T-cell (primary cell): ENCODE data around the gene STRBP. TPM values are rescaled to one million over a fixed set of nuclear protein-coding genes. Genes with fewer than 3 reads are reported as not detected.
A peak's percentile ranks its signal among the peaks of the same experiment; 100 is the strongest.

Source experiments
- ATAC-seq, 4 experiments: fragments of 200-7000 bp in 3 of 4; fragments of 150-1000 bp in 1 of 4; cut with Tn5 transposase; replicated peaks in 1 of 4; 1 replicate in 3 of 4; 2 replicates in 1 of 4; pipeline ENCODE4 v1.10.0; 2021; ENCODE audit warnings: moderate library complexity in 3 of 4, mild to moderate bottlenecking in 2 of 4, moderate number of reproducible peaks in 1 of 4
- CTCF ChIA-PET, 2 donors: fragments of 300-600 bp; sonication (Branson Sonifier 250); formaldehyde crosslinking; loops; one replicate each; lab custom pipeline; 2022; ENCODE audit warnings: antibody characterized with exemption in 2 of 2; lab: Charles Lee
- POLR2A ChIA-PET, 2 donors: fragments of 300-600 bp; sonication (Branson Sonifier 250); formaldehyde crosslinking; loops; one replicate each; lab custom pipeline; 2022; ENCODE audit warnings: antibody characterized with exemption in 2 of 2; lab: Charles Lee
- DNase-seq, 35 experiments: peaks; one replicate each; pipeline versions ENCODE4 v3.0.0 to v3.0.0-alpha.2; 2013 to 2023
- H3K27ac ChIP-seq: one replicate; pipeline ENCODE4 v1.5.1; 2013; ENCODE audit warnings: low read length
- H3K27me3 ChIP-seq, 2 experiments: replicated peaks in 1 of 2; 1 replicate in 1 of 2; 2 replicates in 1 of 2; pipeline versions ENCODE4 v1.6.1 to v1.7.0; 2013; ENCODE audit warnings: low read length in 1 of 2, mixed read lengths in 1 of 2; ENCODE audit not compliant: control insufficient read depth in 2 of 2, insufficient read depth in 2 of 2; ENCODE audit errors: extremely low read depth in 1 of 2
- H3K36me3 ChIP-seq, 2 donors: 1 replicate in 1 of 2; 2 replicates in 1 of 2; pipeline versions ENCODE4 v1.6.1 to v1.7.0; 2013; ENCODE audit warnings: low read length in 1 of 2; ENCODE audit not compliant: control insufficient read depth in 2 of 2, insufficient read depth in 1 of 2; ENCODE audit errors: extremely low read depth in 1 of 2
- H3K4me1 ChIP-seq, 2 experiments: 1 replicate in 1 of 2; 2 replicates in 1 of 2; pipeline versions ENCODE4 v1.6.1 to v1.7.0; 2013; ENCODE audit warnings: low read length in 2 of 2, mixed read lengths in 1 of 2; ENCODE audit not compliant: insufficient read depth in 2 of 2, control insufficient read depth in 1 of 2; ENCODE audit errors: extremely low read depth in 1 of 2
- H3K4me3 ChIP-seq, 2 donors: 1 replicate in 1 of 2; 2 replicates in 1 of 2; pipeline versions ENCODE4 v1.5.1 to v1.7.0; 2013; ENCODE audit warnings: mild to moderate bottlenecking in 2 of 2, low read length in 1 of 2, moderate library complexity in 1 of 2; ENCODE audit not compliant: control insufficient read depth in 1 of 2; ENCODE audit errors: extremely low read depth in 1 of 2
- H3K9me3 ChIP-seq: 2 replicates; pipeline ENCODE4 v1.7.0; 2013
- H3K27ac Mint-ChIP-seq, 2 donors: one replicate each; pipeline ENCODE4 v1.8.0; 2020 to 2021; ENCODE audit warnings: mild to moderate bottlenecking in 2 of 2, mixed read lengths in 2 of 2
- H3K27me3 Mint-ChIP-seq, 2 donors: one replicate each; pipeline ENCODE4 v1.8.0; 2021 to 2022; ENCODE audit warnings: mixed read lengths in 2 of 2
- H3K36me3 Mint-ChIP-seq: one replicate; pipeline ENCODE4 v1.8.0; 2021; ENCODE audit warnings: mixed read lengths
- H3K4me1 Mint-ChIP-seq, 3 donors: one replicate each; pipeline ENCODE4 v1.8.0; 2020 to 2022; ENCODE audit warnings: mixed read lengths in 3 of 3, mild to moderate bottlenecking in 1 of 3
- H3K4me3 Mint-ChIP-seq, 3 donors: one replicate each; pipeline ENCODE4 v1.8.0; 2020 to 2022; ENCODE audit warnings: mild to moderate bottlenecking in 3 of 3, mixed read lengths in 3 of 3, moderate library complexity in 3 of 3
- H3K9me3 Mint-ChIP-seq, 3 donors: one replicate each; pipeline ENCODE4 v1.8.0; 2020 to 2022; ENCODE audit warnings: mixed read lengths in 3 of 3
- WGBS: methylation state at CpG from one replicate; pipeline ENCODE4 v1.1.5; 2013; ENCODE audit warnings: missing lambda C conversion rate; ENCODE audit not compliant: insufficient coverage; 5-methylcytosine and 5-hydroxymethylcytosine counted together
- total RNA-seq, 35 experiments: library from RNA in 6 of 35; stranded (reverse) in 6 of 35; fragments of 120-200 nt in 1 of 35; gene quantifications; one replicate each; pipeline versions ENCODE4 v1.2.1 to v1.2.4 and lab custom pipeline; 2013 to 2026

STRBP gene
- total RNA-seq, 5 donors from 2014 or later (not counting 1 experiment from before 2014, with no cell fraction given) = 18.6 to 26.9 (median 20.0) TPM

DNA sequence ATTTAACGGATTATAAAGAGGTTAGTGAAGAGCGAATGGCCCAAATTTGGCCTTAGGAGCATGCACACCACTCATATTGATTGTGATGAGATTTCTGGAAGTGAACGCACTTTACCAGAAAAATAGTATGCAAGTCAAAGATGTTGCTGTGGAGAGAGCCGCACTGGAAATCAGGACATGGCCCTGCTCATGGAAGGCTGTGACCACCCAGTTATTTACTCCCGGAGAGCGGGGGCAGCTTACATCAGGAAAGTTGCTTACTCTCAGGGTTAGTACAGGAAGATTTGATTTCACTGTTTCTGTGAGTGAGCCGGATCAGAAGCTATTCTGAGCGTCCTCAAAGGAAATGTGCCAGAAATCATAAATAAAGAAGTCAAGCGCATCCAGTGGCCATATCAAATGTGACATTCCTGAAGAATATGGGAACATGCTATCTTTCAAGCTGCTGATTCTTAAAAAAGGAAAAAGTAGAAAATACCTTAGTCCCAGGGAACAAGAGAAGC lies 42.9 kb upstream of the STRBP start:
- H3K36me3 ChIP-seq = no peaks in the 10 kb centered on the region
- H3K27me3 Mint-ChIP-seq = peaks cover 0 to 3% of the 10 kb centered on the region in 2 donors
- H3K36me3 Mint-ChIP-seq = no peaks in the 10 kb centered on the region
- CTCF ChIA-PET = no interaction called here
- DNase-seq (no peak), ATAC-seq (no peak)
- no peaks in the 10 kb centered on the region for H3K9me3 Mint-ChIP-seq
- H3K4me1 Mint-ChIP-seq = peaks cover 2 to 27% (median 14%) of the 10 kb centered on the region in 3 donors
- no peak overlapping the region for H3K27ac ChIP-seq
- no peak overlapping the region for H3K27ac Mint-ChIP-seq
- 92% methylated on average over 6 of the region's 9 CpGs for WGBS
- H3K27me3 ChIP-seq = peaks cover 0 to 15% of the 10 kb centered on the region in 2 experiments
- no peaks in the 10 kb centered on the region for H3K9me3 ChIP-seq
- peaks cover 4 to 5% of the 10 kb centered on the region in 2 experiments for H3K4me1 ChIP-seq
- H3K4me3 Mint-ChIP-seq = no peak overlapping the region
- H3K4me3 ChIP-seq = no peak overlapping the region
- POLR2A ChIA-PET = no interaction called here

DNA sequence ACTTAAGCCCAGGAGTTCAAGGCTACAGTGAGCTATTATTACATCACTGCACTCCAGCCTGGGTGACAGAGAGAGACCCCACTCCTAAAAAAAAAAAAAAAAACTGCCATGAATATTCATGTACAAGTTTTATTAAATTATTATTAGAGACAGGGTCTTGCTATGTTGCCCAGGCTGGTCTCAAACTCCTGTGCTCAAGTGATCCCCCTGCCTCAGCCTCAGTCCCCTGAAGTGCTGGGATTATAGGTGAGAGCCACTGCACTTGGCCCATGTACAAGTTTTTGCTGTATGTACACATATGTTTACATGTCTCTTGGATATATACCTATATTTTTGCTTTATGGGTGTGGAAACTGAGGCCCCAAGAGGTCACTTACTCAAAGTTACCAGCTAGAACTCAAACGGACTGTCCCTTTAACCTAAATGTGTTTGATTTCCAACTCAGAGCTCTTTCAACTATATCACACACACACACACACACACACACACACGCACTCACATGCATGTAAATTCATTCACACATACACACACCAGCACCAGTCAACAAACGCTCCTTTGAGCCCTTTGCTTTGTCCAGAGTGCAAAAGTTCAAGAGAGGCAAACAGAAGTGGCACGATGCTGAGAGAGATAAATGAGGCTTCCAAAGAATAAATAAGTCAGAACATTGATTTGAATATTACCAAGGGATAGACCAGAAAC lies 42.3 kb upstream of the STRBP start:
- no peak overlapping the region for H3K27ac ChIP-seq
- no peak overlapping the region for H3K4me3 ChIP-seq
- WGBS = 50% methylated on average over 1 of the region's 4 CpGs
- no peak for ATAC-seq
- ChIA-PET CTCF (no interaction called here), POLR2A (no interaction called here)
- Mint-ChIP-seq H3K27ac (no peak overlapping the region), H3K4me1 (peaks cover 2 to 28% (median 17%) of the 10 kb centered on the region in 3 donors), H3K27me3 (peaks cover 0 to 3% of the 10 kb centered on the region in 2 donors), H3K4me3 (no peak overlapping the region), H3K9me3 (no peaks in the 10 kb centered on the region), H3K36me3 (no peaks in the 10 kb centered on the region)
- no peaks in the 10 kb centered on the region for H3K9me3 ChIP-seq
- no peaks in the 10 kb centered on the region for H3K36me3 ChIP-seq
- peaks cover 4 to 8% of the 10 kb centered on the region in 2 experiments for H3K4me1 ChIP-seq
- H3K27me3 ChIP-seq = peaks cover 0 to 15% of the 10 kb centered on the region in 2 experiments
- no peak for DNase-seq

DNA sequence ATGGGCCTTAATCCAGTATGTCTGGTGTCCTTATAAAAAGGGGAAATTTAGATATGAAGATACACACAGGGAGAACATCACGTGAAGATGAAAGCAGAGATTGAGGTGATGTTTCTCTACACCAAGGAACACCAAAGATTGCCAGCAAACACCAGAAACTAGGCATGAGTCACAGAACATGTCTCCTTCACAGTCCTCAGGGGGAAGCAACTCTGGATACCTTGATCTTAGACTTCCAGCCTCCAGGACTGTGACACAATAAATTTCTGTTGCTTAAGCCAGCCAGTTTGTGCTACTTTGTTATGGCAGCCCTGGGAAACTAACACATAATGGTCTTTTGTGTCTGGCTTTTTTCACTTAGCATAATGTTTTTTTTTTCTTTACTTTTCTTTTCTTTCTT lies 41.2 kb upstream of the STRBP start:
- Mint-ChIP-seq H3K4me3 (no peak overlapping the region), H3K36me3 (no peaks in the 10 kb centered on the region), H3K27me3 (peaks cover 0 to 3% of the 10 kb centered on the region in 2 donors), H3K27ac (no peak overlapping the region), H3K9me3 (no peaks in the 10 kb centered on the region), H3K4me1 (peaks cover 11 to 39% (median 27%) of the 10 kb centered on the region in 3 donors)
- Histone ChIP-seq H3K36me3 (no peaks in the 10 kb centered on the region), H3K4me1 (peaks cover 12 to 18% of the 10 kb centered on the region in 2 experiments), H3K27me3 (peaks cover 0 to 13% of the 10 kb centered on the region in 2 experiments), H3K4me3 (no peak overlapping the region), H3K9me3 (no peaks in the 10 kb centered on the region), H3K27ac (no peak overlapping the region)
- ChIA-PET POLR2A (no interaction called here), CTCF (no interaction called here)
- no peak for DNase-seq
- no peak for ATAC-seq
- no CpG with 5 or more reads among the region's 1 CpG for WGBS

DNA sequence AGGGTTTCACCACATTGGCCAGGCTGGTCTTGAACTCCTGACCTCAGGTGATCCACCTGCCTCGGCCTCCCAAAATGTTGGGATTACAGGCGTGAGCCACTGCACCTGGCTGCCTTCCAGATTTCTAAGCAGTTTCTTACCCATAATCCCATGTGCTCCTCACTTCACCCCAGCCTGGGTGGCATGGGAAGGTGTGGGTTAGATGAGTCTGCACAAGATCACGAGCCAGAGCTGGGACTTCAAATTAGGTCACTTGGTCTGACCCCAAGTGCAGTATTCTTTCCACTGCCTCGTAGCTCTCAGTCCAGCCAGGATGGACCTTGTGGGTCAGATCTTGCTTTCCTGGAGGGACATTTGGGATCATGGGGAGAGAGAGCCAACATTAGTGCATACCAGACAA lies 37.5 kb upstream of the STRBP start:
- H3K27ac Mint-ChIP-seq = peak overlapping the region in 1 of 2 donors; percentile 34
- POLR2A ChIA-PET = no interaction called here
- peak overlapping the region in 1 of 3 donors; percentile 76 for H3K4me3 Mint-ChIP-seq
- no peaks in the 10 kb centered on the region for H3K9me3 ChIP-seq
- DNase-seq = no peak
- H3K27me3 ChIP-seq = peaks cover 0 to 3% of the 10 kb centered on the region in 2 experiments
- H3K4me1 ChIP-seq = peaks cover 30 to 41% of the 10 kb centered on the region in 2 experiments
- no peaks in the 10 kb centered on the region for H3K9me3 Mint-ChIP-seq
- H3K4me1 Mint-ChIP-seq = peaks cover 34 to 54% (median 44%) of the 10 kb centered on the region in 3 donors
- no peak overlapping the region for H3K27ac ChIP-seq
- no peaks in the 10 kb centered on the region for H3K27me3 Mint-ChIP-seq
- H3K4me3 ChIP-seq = no peak overlapping the region
- ATAC-seq = no peak
- 67% methylated on average over 1 of the region's 4 CpGs for WGBS
- H3K36me3 Mint-ChIP-seq = no peaks in the 10 kb centered on the region
- H3K36me3 ChIP-seq = no peaks in the 10 kb centered on the region
- CTCF ChIA-PET = no interaction called here

DNA sequence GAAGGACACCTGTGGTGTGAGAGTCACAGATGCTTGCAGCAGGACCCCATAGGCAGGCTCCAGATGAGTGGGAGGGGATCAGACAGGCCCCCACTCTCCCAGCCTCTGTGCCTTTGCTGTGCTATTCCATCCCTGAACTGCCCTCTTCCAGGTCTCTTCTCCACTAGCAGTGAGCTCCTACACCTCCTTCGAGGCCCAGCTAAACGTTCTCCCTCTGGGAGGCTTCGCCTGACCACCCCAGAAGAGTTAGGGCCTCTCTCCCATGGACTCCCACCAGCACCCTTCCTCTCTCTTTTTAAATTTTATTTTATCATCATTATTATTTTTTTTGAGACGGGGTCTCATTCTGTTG lies 35.9 kb upstream of the STRBP start:
- peak overlapping the region; percentile 7 for H3K27ac ChIP-seq
- DNase-seq (no peak), ATAC-seq (no peak)
- POLR2A ChIA-PET = interaction anchor here in 1 of 2 donors (0.8 kb wide), 1 partner anchor 10 kb away, joined by 3 read pairs; no protein-coding TSS in a partner anchor
- H3K4me1 ChIP-seq = peaks cover 30 to 43% of the 10 kb centered on the region in 2 experiments
- no peaks in the 10 kb centered on the region for H3K9me3 ChIP-seq
- WGBS = 73% methylated on average over 2 of the region's 4 CpGs
- H3K4me3 ChIP-seq = peak overlapping the region in 1 of 2 donors; percentile 10
- H3K27me3 ChIP-seq = peaks cover 0 to 8% of the 10 kb centered on the region in 2 experiments
- no peaks in the 10 kb centered on the region for H3K36me3 ChIP-seq
- H3K27me3 Mint-ChIP-seq = no peaks in the 10 kb centered on the region
- peaks cover 34 to 63% (median 44%) of the 10 kb centered on the region in 3 donors for H3K4me1 Mint-ChIP-seq
- peak overlapping the region in 2 of 3 donors; percentile 69 to 76 for H3K4me3 Mint-ChIP-seq
- H3K36me3 Mint-ChIP-seq = no peaks in the 10 kb centered on the region
- no peaks in the 10 kb centered on the region for H3K9me3 Mint-ChIP-seq
- CTCF ChIA-PET = interaction anchor here in 1 of 2 donors (1.5 kb wide), 1 partner anchor 35 kb away, joined by 8 read pairs; no protein-coding TSS in a partner anchor
- peak overlapping the region; percentile 88 to 95 for H3K27ac Mint-ChIP-seq

DNA sequence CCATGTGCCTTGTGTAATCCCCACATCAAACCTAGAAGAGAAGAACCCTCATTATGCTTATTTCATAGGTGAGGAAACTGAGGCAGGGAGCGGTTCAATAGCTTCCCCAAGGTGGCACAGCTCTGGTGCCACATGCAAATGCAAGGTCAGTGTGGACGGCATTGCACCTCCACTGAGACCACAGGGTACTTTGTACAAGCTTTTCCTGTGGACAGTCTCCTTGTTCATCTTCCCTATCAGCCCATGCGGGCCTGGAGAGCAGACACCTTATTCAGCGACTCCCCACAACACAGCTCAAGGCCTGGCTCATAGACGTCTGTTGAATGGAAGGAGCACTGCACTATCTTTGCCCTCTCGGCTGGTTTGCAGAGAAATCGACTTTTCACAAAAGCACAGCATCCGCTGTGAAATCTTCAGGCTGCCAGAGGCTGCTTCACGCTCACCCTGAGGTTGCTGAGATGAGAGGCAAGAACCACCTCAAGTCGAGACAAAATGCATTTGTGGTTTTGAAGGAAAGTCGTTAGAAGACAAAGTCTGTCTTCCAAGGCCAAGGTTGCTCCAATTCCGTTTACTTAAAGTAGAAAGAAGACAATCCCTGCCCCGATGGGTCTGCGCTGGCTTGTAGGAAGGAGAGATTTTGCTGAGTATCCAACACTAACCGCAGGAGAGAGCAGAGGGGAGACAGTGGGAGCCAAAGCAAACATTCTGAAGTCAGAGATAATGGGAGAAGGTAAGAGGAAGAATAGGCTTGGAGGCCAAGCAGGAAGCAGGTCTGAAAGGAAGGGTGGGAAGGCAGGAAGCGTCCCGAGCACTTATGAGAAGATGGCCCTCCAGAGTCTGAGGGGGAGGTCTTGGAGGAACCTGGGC lies 34.2 kb upstream of the STRBP start:
- Histone ChIP-seq H3K27ac (no peak overlapping the region), H3K36me3 (no peaks in the 10 kb centered on the region), H3K9me3 (no peaks in the 10 kb centered on the region), H3K4me3 (peak overlapping the region in 1 of 2 donors; percentile 32), H3K27me3 (peaks cover 0 to 8% of the 10 kb centered on the region in 2 experiments), H3K4me1 (peaks cover 30 to 43% of the 10 kb centered on the region in 2 experiments)
- ATAC-seq (peak; percentile 20 to 71 (median 42)), DNase-seq (peak in 17 of 35 experiments; percentile 4 to 46 (median 18))
- Mint-ChIP-seq H3K9me3 (no peaks in the 10 kb centered on the region), H3K27ac (peak overlapping the region; percentile 77 to 84), H3K4me3 (peak overlapping the region in 1 of 3 donors; percentile 71), H3K36me3 (no peaks in the 10 kb centered on the region), H3K4me1 (peaks cover 34 to 64% (median 44%) of the 10 kb centered on the region in 3 donors), H3K27me3 (no peaks in the 10 kb centered on the region)
- ChIA-PET CTCF (no interaction called here), POLR2A (no interaction called here)
- 41% methylated on average over 12 of the region's 17 CpGs for WGBS
